Mesendoderm (in vitro differentiated cells): ENCODE results near the gene LRRC8B.

Experiments used
- DNase-seq: peaks from one replicate; pipeline ENCODE4 v3.0.0; 2013
- H2AK5ac ChIP-seq: 2 replicates; pipeline ENCODE4 v1.6.1; 2013; ENCODE audit warnings: low read length, inconsistent platforms
- H2BK120ac ChIP-seq: 2 replicates; pipeline ENCODE4 v1.6.1; 2013; ENCODE audit warnings: low read depth, mild to moderate bottlenecking, low read length, moderate library complexity, mixed read lengths
- H2BK15ac ChIP-seq: replicated peaks from 2 replicates; pipeline ENCODE4 v1.6.1; 2013; ENCODE audit warnings: low read depth, mild to moderate bottlenecking, moderate library complexity
- H2BK5ac ChIP-seq: 2 replicates; pipeline ENCODE4 v1.6.1; 2013; ENCODE audit warnings: low read length, inconsistent platforms
- H3K18ac ChIP-seq: 2 replicates; pipeline ENCODE4 v1.6.1; 2013; ENCODE audit warnings: mild to moderate bottlenecking, low read length, mixed read lengths
- H3K23ac ChIP-seq: one replicate; pipeline ENCODE4 v1.6.1; 2013; ENCODE audit warnings: low read length
- H3K27ac ChIP-seq: 2 replicates; pipeline ENCODE4 v1.5.1; 2013; ENCODE audit warnings: low read depth, mild to moderate bottlenecking, inconsistent platforms, low read length, moderate library complexity
- H3K27me3 ChIP-seq: 2 replicates; pipeline ENCODE4 v1.6.1; 2013; ENCODE audit warnings: low read length, control low read depth, mild to moderate bottlenecking, inconsistent platforms; ENCODE audit not compliant: insufficient read depth, poor library complexity
- H3K36me3 ChIP-seq: 2 replicates; pipeline ENCODE4 v1.6.1; 2013; ENCODE audit warnings: low read length, inconsistent platforms; ENCODE audit not compliant: control insufficient read depth, insufficient read depth
- H3K4ac ChIP-seq: one replicate; pipeline ENCODE4 v1.6.1; 2013; ENCODE audit warnings: low read depth, mild to moderate bottlenecking, low read length, moderate library complexity
- H3K4me1 ChIP-seq: 2 replicates; pipeline ENCODE4 v1.6.1; 2013; ENCODE audit warnings: low read depth, low read length, inconsistent platforms; ENCODE audit not compliant: control insufficient read depth
- H3K4me2 ChIP-seq: 2 replicates; pipeline ENCODE4 v1.6.1; 2013; ENCODE audit warnings: low read length
- H3K4me3 ChIP-seq: 2 replicates; pipeline ENCODE4 v1.5.1; 2013; ENCODE audit warnings: mild to moderate bottlenecking, low read length
- H3K56ac ChIP-seq: one replicate; pipeline ENCODE4 v1.6.1; 2013; ENCODE audit warnings: low read length
- H3K79me1 ChIP-seq: 2 replicates; pipeline ENCODE4 v1.6.1; 2013; ENCODE audit warnings: low read length, inconsistent platforms
- H3K79me2 ChIP-seq: 2 replicates; pipeline ENCODE4 v1.6.1; 2013; ENCODE audit warnings: mild to moderate bottlenecking, low read length; ENCODE audit not compliant: control insufficient read depth, insufficient read depth
- H3K9ac ChIP-seq: 2 replicates; pipeline ENCODE4 v1.6.1; 2013; ENCODE audit warnings: low read length, inconsistent platforms
- H4K5ac ChIP-seq: one replicate; pipeline ENCODE4 v1.6.1; 2013; ENCODE audit warnings: low read length
- H4K8ac ChIP-seq: one replicate; pipeline ENCODE4 v1.6.1; 2013; ENCODE audit warnings: low read depth, mild to moderate bottlenecking, control low read depth, low read length, moderate library complexity
- WGBS: extraction: QIAGEN DNeasy Blood & Tissue Kit; methylation state at CpG from one replicate; pipeline ENCODE4 v1.1.7; 2013; ENCODE audit warnings: low lambda C conversion rate, missing lambda C conversion rate; ENCODE audit not compliant: insufficient coverage; ENCODE audit errors: extremely low coverage; 5-methylcytosine and 5-hydroxymethylcytosine counted together

LRRC8B gene

DNA sequence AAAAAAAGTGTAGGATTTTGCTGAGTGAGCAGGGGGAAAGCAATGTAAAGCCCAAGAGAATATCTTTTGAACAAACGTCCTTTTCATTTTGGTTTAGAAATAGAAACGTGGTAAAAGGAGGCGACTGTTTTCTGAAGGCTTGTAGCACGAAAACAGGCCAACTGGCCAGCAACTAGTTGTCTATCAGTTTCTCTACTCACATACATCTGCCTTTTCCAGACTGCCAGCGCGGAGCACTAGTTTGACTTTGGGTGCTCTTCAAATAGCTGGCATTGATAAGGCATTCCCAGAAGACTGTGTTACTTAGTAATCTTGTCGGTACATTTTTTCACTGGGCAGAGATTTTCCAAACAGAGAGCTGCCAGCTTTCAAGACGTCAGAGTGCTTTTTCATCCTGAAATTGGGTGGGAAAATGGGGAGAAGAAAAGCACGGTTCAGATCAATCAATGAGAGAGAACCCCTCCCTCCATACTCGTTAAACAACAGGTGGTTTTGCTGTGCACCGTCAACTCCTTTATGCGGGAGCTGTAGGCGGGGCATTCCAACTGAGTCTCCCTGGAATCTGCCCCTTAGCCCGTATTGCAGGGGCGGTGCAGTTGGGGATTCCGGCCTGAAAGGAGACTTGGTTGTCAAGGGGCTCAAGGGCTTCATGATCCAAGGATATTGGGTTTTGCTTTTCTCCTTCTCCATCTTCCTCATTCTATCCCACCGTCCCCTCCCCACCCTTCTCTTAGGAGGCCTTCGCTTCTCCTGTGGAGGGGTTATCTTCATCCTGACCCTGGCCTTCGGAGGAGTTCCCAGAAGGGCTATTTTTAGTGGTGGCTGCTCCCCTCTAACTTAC is 107.4 kb downstream of the LRRC8B start:
- no peak overlapping the region for H2AK5ac ChIP-seq
- peak overlapping the region; percentile 56 for H3K9ac ChIP-seq
- no peaks in the 10 kb centered on the region for H3K36me3 ChIP-seq
- no peak overlapping the region for H4K5ac ChIP-seq
- H3K4me1 ChIP-seq: no peaks in the 10 kb centered on the region
- H3K56ac ChIP-seq: peak overlapping the region; percentile 80
- H3K79me2 ChIP-seq: no peaks in the 10 kb centered on the region
- no peak overlapping the region for H3K18ac ChIP-seq
- H3K27ac ChIP-seq: peak overlapping the region; percentile 22
- no peak overlapping the region for H4K8ac ChIP-seq
- H3K79me1 ChIP-seq: no peaks in the 10 kb centered on the region
- H3K4ac ChIP-seq: no peak overlapping the region
- H3K27me3 ChIP-seq: no peaks in the 10 kb centered on the region
- WGBS: no CpG with 5 or more reads among the region's 19 CpGs
- H3K23ac ChIP-seq: no peak overlapping the region
- no peak overlapping the region for H2BK15ac ChIP-seq
- H2BK120ac ChIP-seq: no peak overlapping the region
- DNase-seq: peak; percentile 39
- H2BK5ac ChIP-seq: no peak overlapping the region
- H3K4me3 ChIP-seq: peak overlapping the region; percentile 56
- peak overlapping the region; percentile 49 for H3K4me2 ChIP-seq

DNA sequence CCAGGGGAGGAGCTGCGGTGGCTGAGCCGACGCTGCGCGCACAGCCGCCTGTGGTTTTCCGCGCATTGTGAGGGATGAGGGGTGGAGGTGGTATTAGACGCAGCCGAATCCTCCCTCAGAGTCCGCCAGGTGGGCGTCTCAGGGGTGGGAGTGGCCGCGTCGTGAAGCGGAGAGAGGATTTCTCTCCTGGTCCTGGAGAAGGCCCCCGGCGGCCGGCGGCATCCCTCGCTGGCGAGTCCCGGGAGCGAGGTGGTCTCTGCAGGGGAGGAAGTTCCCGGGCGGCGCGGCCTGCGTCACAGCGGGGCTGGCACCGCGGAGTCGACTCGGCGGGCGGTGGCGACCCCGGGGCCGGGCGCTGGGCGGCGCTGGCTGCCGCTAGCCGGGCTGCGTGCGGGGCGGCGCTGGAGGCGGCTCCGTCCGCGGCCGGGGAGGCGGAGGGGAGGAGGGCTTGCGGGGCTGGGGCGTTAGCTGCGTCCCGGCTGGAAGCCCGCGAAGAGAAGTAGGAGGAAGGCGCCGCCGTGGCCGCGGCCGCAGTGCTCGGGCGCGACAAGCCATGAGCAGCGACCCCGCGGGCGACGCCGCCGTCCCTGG is 108.1 kb downstream of the LRRC8B start, which contains the start of gene LRRC8C:
LRRC8C (plus strand) TSS at position 464 of the 591 bp plus-strand sequence. CDS start 53,354 bp downstream, outside the sequence.
- H4K5ac ChIP-seq: no peak within 1 kb of the TSS
- peak within 1 kb of the TSS; percentile 3 for H3K18ac ChIP-seq
- no peak within 1 kb of the TSS for H2BK15ac ChIP-seq
- H3K79me1 ChIP-seq: no peaks in the 10 kb centered on the region
- H3K27me3 ChIP-seq: no peaks in the 10 kb centered on the region
- no peak within 1 kb of the TSS for H4K8ac ChIP-seq
- peak within 1 kb of the TSS; percentile 56 for H3K9ac ChIP-seq
- peak within 1 kb of the TSS; percentile 97 for H3K4me2 ChIP-seq
- H3K27ac ChIP-seq: peak within 1 kb of the TSS; percentile 22
- no peak within 1 kb of the TSS for H3K4ac ChIP-seq
- H3K4me1 ChIP-seq: no peaks in the 10 kb centered on the region
- H3K23ac ChIP-seq: peak within 1 kb of the TSS; percentile 48
- no CpG with 5 or more reads among the region's 76 CpGs for WGBS
- H2BK5ac ChIP-seq: no peak within 1 kb of the TSS
- no peaks in the 10 kb centered on the region for H3K79me2 ChIP-seq
- no peak within 1 kb of the TSS for H2BK120ac ChIP-seq
- peak within 1 kb of the TSS; percentile 58 for H3K4me3 ChIP-seq
- H2AK5ac ChIP-seq: no peak within 1 kb of the TSS
- no peaks in the 10 kb centered on the region for H3K36me3 ChIP-seq
- DNase-seq: peak; percentile 72
- H3K56ac ChIP-seq: peak within 1 kb of the TSS; percentile 87

DNA sequence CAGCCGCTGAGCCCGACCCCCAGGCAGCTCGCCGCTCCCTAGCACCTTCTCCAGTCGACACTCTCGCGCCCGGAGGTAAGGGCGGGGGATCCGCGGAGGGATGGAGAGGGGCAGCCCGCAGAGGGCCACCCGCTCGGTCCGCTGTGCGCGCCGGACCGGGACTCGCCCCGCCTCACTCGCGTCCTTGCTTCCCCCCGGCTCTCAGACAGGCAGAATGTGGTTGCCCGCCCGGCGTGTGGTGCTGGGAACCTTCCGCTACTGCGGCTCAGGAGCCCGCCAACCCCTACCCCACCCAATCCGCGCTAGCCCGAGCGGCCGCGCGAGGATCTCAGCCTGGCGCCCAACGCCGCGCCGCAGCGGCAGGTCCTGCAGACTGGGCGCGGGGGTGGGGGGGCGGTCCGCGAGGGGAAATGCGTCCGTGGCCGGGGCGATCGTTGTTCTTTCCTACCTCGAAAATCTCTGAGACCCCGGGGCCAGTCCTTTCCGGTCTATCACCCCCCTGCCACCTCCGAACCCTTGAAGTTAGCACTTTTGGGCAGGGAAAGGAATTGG is 108.7 kb downstream of the LRRC8B start:
- Histone ChIP-seq H2BK15ac (no peak overlapping the region), H3K27me3 (no peaks in the 10 kb centered on the region), H2BK120ac (no peak overlapping the region), H3K56ac (peak overlapping the region; percentile 87), H4K8ac (no peak overlapping the region), H3K23ac (peak overlapping the region; percentile 31), H3K79me1 (no peaks in the 10 kb centered on the region), H3K79me2 (no peaks in the 10 kb centered on the region), H3K36me3 (no peaks in the 10 kb centered on the region), H4K5ac (no peak overlapping the region), H2AK5ac (no peak overlapping the region), H3K4me3 (peak overlapping the region; percentile 58), H3K9ac (peak overlapping the region; percentile 37), H3K4ac (no peak overlapping the region), H3K27ac (no peak overlapping the region), H3K18ac (peak overlapping the region; percentile 3), H3K4me2 (peak overlapping the region; percentile 97), H2BK5ac (no peak overlapping the region), H3K4me1 (no peaks in the 10 kb centered on the region)
- WGBS: no CpG with 5 or more reads among the region's 57 CpGs
- DNase-seq: peak; percentile 71

DNA sequence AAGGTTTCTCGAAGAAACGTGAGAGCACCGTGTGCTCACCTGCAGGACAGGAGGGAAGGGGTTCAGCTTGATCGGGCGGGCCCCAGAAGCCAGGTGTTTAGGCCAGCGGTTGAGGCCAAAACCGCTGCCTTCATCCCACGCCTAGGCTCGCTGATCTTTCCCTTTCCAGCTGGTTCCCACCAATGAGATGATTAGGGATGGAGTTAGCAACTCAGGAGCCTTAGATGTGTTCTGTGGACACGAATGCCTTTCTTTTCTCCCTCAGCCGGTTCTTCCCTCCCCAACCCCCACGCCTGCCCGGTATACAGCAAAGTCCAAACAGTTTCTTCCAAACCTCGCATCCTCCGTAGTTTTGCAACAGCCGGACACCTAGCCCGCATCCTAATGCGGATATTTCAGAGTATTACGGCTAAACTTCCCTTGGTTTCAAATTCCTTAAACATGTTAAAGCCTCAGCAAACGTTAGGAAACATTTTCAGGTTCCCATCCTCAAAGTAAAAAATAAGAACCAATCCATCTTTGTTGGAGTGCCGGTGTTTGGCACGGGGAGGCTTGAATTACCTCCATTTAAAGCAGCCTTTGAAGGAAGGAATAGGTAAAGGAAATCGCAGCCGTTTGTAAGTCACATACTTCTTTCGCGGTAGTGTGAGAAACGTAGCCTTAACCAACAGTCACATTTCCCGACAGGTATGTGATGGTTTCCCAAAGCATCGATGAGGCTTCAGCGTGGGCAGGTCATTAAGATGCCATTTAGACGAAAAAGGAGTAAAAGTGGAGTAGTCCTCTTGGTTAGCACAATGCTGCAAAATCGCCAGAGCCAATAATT is 109.4 kb downstream of the LRRC8B start:
- no peak overlapping the region for H2AK5ac ChIP-seq
- WGBS: no CpG with 5 or more reads among the region's 32 CpGs

DNA sequence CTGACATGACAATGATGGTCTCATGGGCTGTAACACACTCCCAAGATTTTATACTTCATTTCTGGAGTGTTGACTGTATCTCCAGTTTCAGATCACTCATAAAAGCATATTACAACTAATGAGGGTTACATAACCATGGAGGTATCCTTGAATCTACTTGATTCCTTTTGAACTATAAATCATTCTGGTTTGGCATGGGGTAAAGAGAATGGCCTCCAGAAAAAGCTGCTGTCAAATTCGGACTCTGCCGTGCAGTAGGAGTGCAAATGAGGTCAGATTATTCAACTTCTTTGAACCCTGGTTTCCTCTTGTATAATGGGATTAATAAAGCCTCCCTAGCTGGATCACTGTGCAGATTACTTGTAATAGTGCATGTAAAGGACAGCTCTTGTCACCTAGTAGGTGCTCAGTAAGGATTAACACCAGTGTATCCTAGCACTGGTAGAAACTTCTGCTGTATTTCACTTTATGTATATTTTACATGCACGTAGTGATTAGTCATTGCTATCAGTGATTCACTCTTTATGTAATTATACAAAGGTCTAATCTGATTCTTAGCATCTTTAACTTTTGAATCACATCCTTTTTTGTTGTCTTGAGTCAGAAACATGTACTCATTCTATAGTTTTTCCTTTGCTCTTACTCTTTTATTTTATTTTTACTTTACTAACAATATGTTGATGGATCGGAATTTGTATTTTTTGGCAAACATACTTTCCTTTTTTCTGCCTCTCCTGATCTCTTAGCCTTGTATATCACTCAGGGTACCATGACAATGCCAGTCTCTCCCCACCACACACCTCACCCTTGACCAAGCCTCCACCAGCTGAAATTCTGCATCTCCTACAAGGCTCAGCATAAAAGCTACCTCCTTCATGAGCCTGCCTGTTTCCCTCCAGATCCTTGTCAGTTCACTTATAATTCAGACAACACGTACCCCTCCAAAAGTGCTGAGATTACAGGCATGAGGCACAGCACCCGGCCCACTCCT is 111.5 kb downstream of the LRRC8B start:
- no peak for DNase-seq
- H3K79me2 ChIP-seq: no peaks in the 10 kb centered on the region
- no CpG with 5 or more reads among the region's 6 CpGs for WGBS

More for the DNA sequence above, 109.4 kb downstream of the LRRC8B start:
- Histone ChIP-seq H2BK5ac (no peak overlapping the region), H3K36me3 (no peaks in the 10 kb centered on the region), H3K27ac (no peak overlapping the region), H3K9ac (peak overlapping the region; percentile 37), H3K4me2 (peak overlapping the region; percentile 97), H4K5ac (no peak overlapping the region), H4K8ac (no peak overlapping the region), H3K79me1 (no peaks in the 10 kb centered on the region), H3K4ac (no peak overlapping the region), H3K18ac (no peak overlapping the region), H3K4me3 (peak overlapping the region; percentile 58), H3K4me1 (no peaks in the 10 kb centered on the region), H3K56ac (peak overlapping the region; percentile 87), H3K27me3 (no peaks in the 10 kb centered on the region), H3K79me2 (no peaks in the 10 kb centered on the region), H2BK120ac (no peak overlapping the region), H2BK15ac (no peak overlapping the region), H3K23ac (no peak overlapping the region)
- peak; percentile 47 for DNase-seq

More for the DNA sequence above, 111.5 kb downstream of the LRRC8B start:
- H4K8ac ChIP-seq: no peak overlapping the region
- no peaks in the 10 kb centered on the region for H3K36me3 ChIP-seq
- H3K23ac ChIP-seq: no peak overlapping the region
- no peak overlapping the region for H3K4me2 ChIP-seq
- H3K18ac ChIP-seq: no peak overlapping the region
- no peak overlapping the region for H4K5ac ChIP-seq
- no peaks in the 10 kb centered on the region for H3K27me3 ChIP-seq
- H3K79me1 ChIP-seq: no peaks in the 10 kb centered on the region
- no peak overlapping the region for H2BK5ac ChIP-seq
- H3K9ac ChIP-seq: no peak overlapping the region
- H3K4me3 ChIP-seq: no peak overlapping the region
- H2BK15ac ChIP-seq: no peak overlapping the region
- no peak overlapping the region for H3K4ac ChIP-seq
- H2AK5ac ChIP-seq: no peak overlapping the region
- no peak overlapping the region for H3K56ac ChIP-seq
- no peaks in the 10 kb centered on the region for H3K4me1 ChIP-seq
- H2BK120ac ChIP-seq: no peak overlapping the region
- H3K27ac ChIP-seq: no peak overlapping the region
